Fibroblast of lung (primary cell): ENCODE results near the gene CNTN1.
"Not testable (repeated sequence)": the region's sequence is repeated elsewhere in the genome, so short reads cannot be mapped to it uniquely, and the experiment has no call there.

Experiments used
- CTCF ChIP-seq, 2 donors: IDR thresholded peaks in 1 of 2; conservative IDR thresholded peaks in 1 of 2; 1 replicate in 1 of 2; 2 replicates in 1 of 2; pipeline ENCODE4 v1.5.1; 2011 to 2012; ENCODE audit warnings: low read length in 2 of 2, control low read depth in 1 of 2, inconsistent platforms in 1 of 2, low read depth in 1 of 2, mild to moderate bottlenecking in 1 of 2
- EZH2 ChIP-seq: IDR thresholded peaks from 2 replicates; pipeline ENCODE4 v1.5.1; 2012; ENCODE audit warnings: low read length, control low read depth, mild to moderate bottlenecking; ENCODE audit errors: missing control alignments

- not testable (repeated sequence) for TF ChIP-seq EZH2; CTCF (conservative IDR thresholded peaks at IDR 0.05 in 1 of 2, IDR thresholded peaks at IDR 0.05 in 1 of 2; ENCODE audit: low read depth in 1 of 2, low read length in 2 of 2)
These were observed 45.2 kb downstream of the CNTN1 start for GRCh38 chr12:40737416-40737815.
